Measurements from ENCODE around the gene NR4A3. TPM values are rescaled to one million over a fixed set of nuclear protein-coding genes. Genes with fewer than 3 reads are reported as not detected.
A peak's percentile ranks its signal among the peaks of the same experiment; 100 is the strongest.

Gene NR4A3
- total and polyA plus RNA-seq, 10 of the 15 experiments (the other 5 are each of a cell fraction or from before 2014, with no cell fraction given), result 0.04 to 2.1 (median 0.64) TPM; not detected in 1

- H4K20me1 ChIP-seq (ENCODE audit: control insufficient read depth, insufficient read depth), result no peaks in the 10 kb centered on the region; the same call in 1 of the 2 replicates
- BruUV-seq (replicated peaks), result TSS peak; percentile 65
- no peak for DNase-seq (ENCODE audit: low read depth, low spot score)
- no peak for ATAC-seq
- H3K27ac ChIP-seq (ENCODE audit: control insufficient read depth, insufficient read depth), result no peak overlapping the region
- no peaks in the 10 kb centered on the region for H3K9me3 ChIP-seq (replicated peaks; ENCODE audit: control insufficient read depth, insufficient read depth, low read length)
- POLR2A ChIA-PET, result interaction anchor here (0.6 to 1.0 kb wide), 4 partner anchors 265 to 599 kb away, joined by 3 read pairs; no protein-coding TSS in a partner anchor
- peak overlapping the region; percentile 41 for H3K9ac ChIP-seq (ENCODE audit: control insufficient read depth, insufficient read depth, low read length)
- RAD21 ChIA-PET (ENCODE audit: unreplicated experiment), result interaction anchor here (0.6 to 1.4 kb wide), 5 partner anchors 84 to 659 kb away, joined by 3 to 6 read pairs (median 4); no protein-coding TSS in a partner anchor
- peaks cover 17% of the 10 kb centered on the region for H3K4me1 ChIP-seq (ENCODE audit: control insufficient read depth, insufficient read depth, low read length)
- H3K27me3 ChIP-seq (replicated peaks in 1 of 2; ENCODE audit: control insufficient read depth in 2 of 2, insufficient read depth in 2 of 2, low read length in 1 of 2), result peaks cover 0 to 7% of the 10 kb centered on the region in 2 experiments; a peak in 2 of 4 replicates
- in situ Hi-C loops (cut with MboI), result loop anchor here (25.0 kb wide), 2 partner anchors 190 to 390 kb away; no protein-coding TSS in a partner anchor
- H3K36me3 ChIP-seq (ENCODE audit: control insufficient read depth in 2 of 2, insufficient read depth in 2 of 2, low read length in 1 of 2), result no peaks in the 10 kb centered on the region
- SMC1A ChIA-PET (ENCODE audit: uncharacterized antibody, unreplicated experiment), result interaction anchor here (0.6 to 2.0 kb wide), 7 partner anchors 11 to 640 kb away, joined by 3 to 7 read pairs (median 4); no protein-coding TSS in a partner anchor
- peak overlapping the region; percentile 91 for H3K4me3 ChIP-seq
- peak overlapping the region; percentile 76 for H2AFZ ChIP-seq (ENCODE audit: control insufficient read depth, low read depth, low read length)
- intact Hi-C loops (cut with micrococcal nuclease; ENCODE audit: unreplicated experiment), result loop anchor here (5.0 kb wide), 5 partner anchors 230 to 600 kb away; partner anchors contain the start of genes ALG2 and SEC61B
- FAIRE-seq, result no peak
- CTCF ChIA-PET, result interaction anchor here (0.6 to 1.7 kb wide), 7 partner anchors 12 to 638 kb away, joined by 3 to 6 read pairs (median 4); no protein-coding TSS in a partner anchor
- H3K79me2 ChIP-seq (ENCODE audit: control insufficient read depth, insufficient read depth, low read length), result peaks cover 2% of the 10 kb centered on the region
- under 1% methylated on average over 51 of the region's 51 CpGs for WGBS (ENCODE audit: insufficient coverage, insufficient replicate concordance, low lambda C conversion rate, missing lambda C conversion rate)
- TF ChIP-seq SIN3A (IDR thresholded peaks at IDR 0.05; ENCODE audit: low read depth, low read length) (peak; percentile 7; the same call in 1 of the 2 replicates), EP300 (IDR thresholded peaks at IDR 0.05; ENCODE audit: borderline replicate concordance in 1 of 2, control insufficient read depth in 1 of 2, low read depth in 2 of 2, low read length in 2 of 2) (0 out of 4 replicates have a peak, but pooled peaks of 1 of the 2 experiments have one; percentile 4), IKZF2 (IDR thresholded peaks at IDR 0.05) (peak in 1 of 2 experiments; percentile 38; a peak in 1 of 4 replicates), TCF3 (IDR thresholded peaks at IDR 0.05; ENCODE audit: borderline replicate concordance, insufficient read depth, low read depth, low read length) (0 out of 2 replicates have a peak, but pooled peaks have one; percentile 4), BMI1 (IDR thresholded peaks at IDR 0.05; ENCODE audit: borderline replicate concordance) (peak; percentile 88), ATF7 (IDR thresholded peaks at IDR 0.05; ENCODE audit: low read depth) (no peak), NKRF (conservative IDR thresholded peaks at IDR 0.05) (peak; percentile 36), PBX3 (IDR thresholded peaks at IDR 0.05; ENCODE audit: insufficient replicate concordance, low read depth, low read length) (no peak), RFX5 (IDR thresholded peaks at IDR 0.05; ENCODE audit: low read depth, low read length) (no peak), HDGF (IDR thresholded peaks at IDR 0.05) (0 out of 2 replicates have a peak, but pooled peaks have one; percentile 14)
- peak overlapping the region; percentile 85 for H3K4me2 ChIP-seq (ENCODE audit: control insufficient read depth, insufficient read depth)
Measured at GRCh38 chr9:99822109-99822805, 572 bp downstream of the NR4A3 start.

Data from GM12878 (cell line).